H1 (cell line): ENCODE data around the gene FIGNL1. TPM values are rescaled to one million over a fixed set of nuclear protein-coding genes. Genes with fewer than 3 reads are reported as not detected.

ENCODE experiments used
- ATF2 ChIP-seq: IDR thresholded peaks from 2 replicates; pipeline ENCODE4 v1.6.1; 2012; ENCODE audit warnings: low read length, inconsistent platforms
- CHD2 ChIP-seq: IDR thresholded peaks from 2 replicates; pipeline ENCODE4 v1.6.1; 2012; ENCODE audit warnings: low read length, improper control_type of control experiment
- CTCF ChIP-seq, 3 experiments: IDR thresholded peaks; 1 replicate in 2 of 3; 2 replicates in 1 of 3; pipeline versions ENCODE4 v1.5.1 to v1.6.1; 2011; ENCODE audit warnings: low read length in 3 of 3, mild to moderate bottlenecking in 3 of 3, inconsistent platforms in 2 of 3, low read depth in 1 of 3, moderate library complexity in 1 of 3; ENCODE audit not compliant: insufficient read depth in 1 of 3; ENCODE audit errors: control extremely low read depth in 1 of 3
- GABPA ChIP-seq: IDR thresholded peaks from 2 replicates; pipeline ENCODE4 v1.6.1; 2011; ENCODE audit warnings: mild to moderate bottlenecking, low read length, moderate library complexity, borderline replicate concordance; ENCODE audit not compliant: insufficient read depth
- JUND ChIP-seq: IDR thresholded peaks from 2 replicates; pipeline ENCODE4 v1.6.1; 2011; ENCODE audit warnings: mild to moderate bottlenecking, improper control_type of control experiment, low read length
- MAFK ChIP-seq: IDR thresholded peaks from 2 replicates; pipeline ENCODE4 v1.6.1; 2012; ENCODE audit warnings: low read depth, mild to moderate bottlenecking, improper control_type of control experiment, low read length
- MAX ChIP-seq: IDR thresholded peaks from 2 replicates; pipeline ENCODE4 v1.6.1; 2012; ENCODE audit warnings: inconsistent platforms
- NANOG ChIP-seq: IDR thresholded peaks from 2 replicates; pipeline ENCODE4 v1.6.1; 2011; ENCODE audit warnings: low read length, low read depth, mild to moderate bottlenecking, inconsistent platforms; ENCODE audit not compliant: insufficient read depth, poor library complexity, severe bottlenecking
- PHF8 ChIP-seq: fragments of 200-600 bp; sonication (generic); conservative IDR thresholded peaks from 2 replicates; pipeline ENCODE4 v1.7.1; 2012; ENCODE audit warnings: low read depth, mild to moderate bottlenecking, inconsistent platforms, low read length, moderate library complexity
- POLR2A ChIP-seq, 2 experiments: IDR thresholded peaks; 1 replicate in 1 of 2; 2 replicates in 1 of 2; pipeline ENCODE4 v1.6.1; 2011; ENCODE audit warnings: low read depth in 2 of 2, low read length in 2 of 2, mild to moderate bottlenecking in 2 of 2; ENCODE audit errors: control extremely low read depth in 1 of 2
- SAP30 ChIP-seq: fragments of 300-600 bp; sonication (generic); IDR thresholded peaks from 2 replicates; pipeline ENCODE4 v1.7.1; 2012; ENCODE audit warnings: low read length, moderate library complexity, mild to moderate bottlenecking, inconsistent platforms; ENCODE audit not compliant: insufficient read depth, insufficient replicate concordance
- SIN3A ChIP-seq, 2 experiments: IDR thresholded peaks in 1 of 2; conservative IDR thresholded peaks in 1 of 2; 2 replicates each; pipeline ENCODE4 v1.6.1; 2011 to 2012; ENCODE audit warnings: low read length in 2 of 2, improper control_type of control experiment in 1 of 2, low read depth in 1 of 2, mild to moderate bottlenecking in 1 of 2
- SIRT6 ChIP-seq: IDR thresholded peaks from one replicate; pipeline ENCODE4 v1.7.1; 2012; ENCODE audit warnings: low read length, inconsistent platforms
- SP2 ChIP-seq: IDR thresholded peaks from 2 replicates; pipeline ENCODE4 v1.6.1; 2012; ENCODE audit warnings: mild to moderate bottlenecking, low read length, inconsistent platforms
- SRF ChIP-seq: IDR thresholded peaks from 2 replicates; pipeline ENCODE4 v1.6.1; 2011; ENCODE audit warnings: mild to moderate bottlenecking, low read depth, low read length, moderate library complexity
- TAF1 ChIP-seq: IDR thresholded peaks from 2 replicates; pipeline ENCODE4 v1.6.1; 2011; ENCODE audit warnings: mild to moderate bottlenecking, low read depth, low read length
- TAF7 ChIP-seq: optimal IDR thresholded peaks from 2 replicates; pipeline ENCODE3; 2011; ENCODE audit warnings: low read depth, mild to moderate bottlenecking, inconsistent platforms, low read length, moderate library complexity, borderline replicate concordance
- USF2 ChIP-seq: IDR thresholded peaks from 2 replicates; pipeline ENCODE4 v1.6.1; 2011; ENCODE audit warnings: low read length, improper control_type of control experiment
- polyA plus RNA-seq, 7 experiments: library from polyadenylated mRNA; depleted of rRNA in 3 of 7; stranded (reverse) in 5 of 7; unstranded in 2 of 7; fragments of >200 nt in 5 of 7; fragments of 200-250 nt in 2 of 7; gene quantifications; 1 replicate in 5 of 7; 2 replicates in 1 of 7; 4 replicates in 1 of 7; pipeline versions ENCODE4 v1.2.1 to v1.2.3, GENCODE V29; 2011 to 2013; ENCODE audit warnings: missing spikeins in 2 of 7, mixed read lengths in 2 of 7
- total RNA-seq: library from RNA; stranded (reverse); fragmentation: NEBNext Ultra II Directional; extraction: Animal tissue kit (Norgen Biotek cat#: 25700); gene quantifications from 2 replicates; pipeline ENCODE4 v1.2.1, GENCODE V29; 2021

Gene FIGNL1
- total and polyA plus RNA-seq, 2 of the 8 experiments (the other 6 are each of a cell fraction or from before 2014, with no cell fraction given): 6.5 to 9.9 TPM

GRCh38 chr7:50467817-50468610 is 17.9 kb upstream of the FIGNL1 start (continued):
- TF ChIP-seq CHD2: no peak
- no peak for TF ChIP-seq MAFK
- TF ChIP-seq SAP30: no peak
- peak; percentile 99 for TF ChIP-seq MAX
- no peak for TF ChIP-seq PHF8
- TF ChIP-seq USF2: 0 out of 2 replicates have a peak, but pooled peaks have one; percentile 25
- no peak for TF ChIP-seq POLR2A (IDR thresholded peaks at IDR 0.05; ENCODE audit: control extremely low read depth in 1 of 2, low read depth in 2 of 2, low read length in 2 of 2)
- TF ChIP-seq ATF2: no peak
- no peak for TF ChIP-seq GABPA
- TF ChIP-seq SIN3A (conservative IDR thresholded peaks at IDR 0.05 in 1 of 2, IDR thresholded peaks at IDR 0.05 in 1 of 2; ENCODE audit: low read depth in 1 of 2, low read length in 2 of 2): no peak
- no peak for TF ChIP-seq SP2
- TF ChIP-seq NANOG: no peak
- peak; percentile 84 to 87 (median 87) for TF ChIP-seq CTCF (IDR thresholded peaks at IDR 0.05; ENCODE audit: control extremely low read depth in 1 of 3, insufficient read depth in 1 of 3, low read depth in 1 of 3, low read length in 3 of 3)
- no peak for TF ChIP-seq SRF
- TF ChIP-seq TAF1: no peak
- TF ChIP-seq TAF7: peak; percentile 29
- TF ChIP-seq JUND: no peak
- TF ChIP-seq SIRT6: no peak
